HUES64 (cell line): Measurements from ENCODE around the gene CHCT1.

ENCODE experiments used
- H3K27ac ChIP-seq: 2 replicates; pipeline ENCODE4 v1.7.0; 2013; ENCODE audit warnings: low read depth, low read length, inconsistent platforms
- H3K27me3 ChIP-seq: 2 replicates; pipeline ENCODE4 v1.6.1; 2013; ENCODE audit warnings: mild to moderate bottlenecking, low read length; ENCODE audit not compliant: insufficient read depth
- H3K36me3 ChIP-seq: 2 replicates; pipeline ENCODE4 v1.6.1; 2013; ENCODE audit warnings: mild to moderate bottlenecking, low read length; ENCODE audit not compliant: insufficient read depth
- H3K4me1 ChIP-seq: 2 replicates; pipeline ENCODE4 v1.6.1; 2013; ENCODE audit warnings: mild to moderate bottlenecking, low read length, moderate library complexity; ENCODE audit not compliant: insufficient read depth
- H3K4me3 ChIP-seq: 2 replicates; pipeline ENCODE4 v1.5.1; 2013; ENCODE audit warnings: mild to moderate bottlenecking, low read length, moderate library complexity
- H3K9ac ChIP-seq: 2 replicates; pipeline ENCODE4 v1.6.1; 2013; ENCODE audit warnings: mild to moderate bottlenecking, low read depth, low read length
- H3K9me3 ChIP-seq: 2 replicates; pipeline ENCODE4 v1.6.1; 2013; ENCODE audit warnings: low read depth, low read length; ENCODE audit not compliant: insufficient read depth
- WGBS: fragments of 150-250, 120-280 bp; methylation state at CpG from one replicate; pipeline ENCODE4 v1.1.7; 2013; ENCODE audit warnings: missing lambda C conversion rate; 5-methylcytosine and 5-hydroxymethylcytosine counted together

Gene CHCT1

DNA sequence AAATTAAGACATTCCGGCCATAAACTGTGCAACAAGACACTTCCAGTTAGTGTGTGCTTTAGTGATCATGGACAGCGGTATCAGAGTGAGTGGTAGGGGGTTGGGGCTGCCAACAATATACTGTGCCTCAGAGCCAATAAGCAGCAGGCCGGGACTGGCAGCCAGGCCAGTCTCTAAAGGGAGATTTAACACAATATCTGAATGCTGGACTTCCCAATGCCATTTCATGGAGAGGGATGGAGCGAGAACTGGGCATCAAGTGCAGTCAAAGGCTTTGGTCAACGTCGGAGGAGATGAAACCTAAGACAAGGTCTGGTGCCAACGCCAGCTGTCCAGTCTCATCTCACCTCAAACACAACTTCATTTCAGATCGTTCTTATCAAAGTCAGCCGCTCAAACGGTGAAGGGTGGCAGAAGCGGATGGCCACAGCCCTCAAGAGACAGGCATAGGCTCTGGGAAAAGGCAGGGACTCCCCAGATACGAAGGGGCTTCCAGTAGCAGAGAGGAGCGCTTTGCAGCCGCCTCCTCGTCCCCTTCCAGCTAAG lies 31.3 kb upstream of the CHCT1 start:
- H3K27me3 ChIP-seq: no peaks in the 10 kb centered on the region
- H3K4me3 ChIP-seq: peak overlapping the region; percentile 90
- peak overlapping the region; percentile 98; the same call in 1 of the 2 replicates for H3K27ac ChIP-seq
- peaks cover 44% of the 10 kb centered on the region for H3K4me1 ChIP-seq
- peak overlapping the region; percentile 83 for H3K9ac ChIP-seq
- H3K9me3 ChIP-seq: no peaks in the 10 kb centered on the region
- WGBS: 5% methylated on average over 15 of the region's 15 CpGs
- H3K36me3 ChIP-seq: no peaks in the 10 kb centered on the region

- peak overlapping the region; percentile 83 for H3K9ac ChIP-seq
- H3K9me3 ChIP-seq: no peaks in the 10 kb centered on the region
- no peaks in the 10 kb centered on the region for H3K27me3 ChIP-seq
- H3K36me3 ChIP-seq: no peaks in the 10 kb centered on the region
- H3K4me1 ChIP-seq: peaks cover 39% of the 10 kb centered on the region
- H3K4me3 ChIP-seq: peak overlapping the region; percentile 90
- H3K27ac ChIP-seq: peak overlapping the region; percentile 98
- WGBS: under 1% methylated on average over 35 of the region's 36 CpGs
Observed at GRCh38 chr17:60391471-60392041, 30.7 kb upstream of the CHCT1 start.

- Histone ChIP-seq H3K4me1 (peaks cover 32% of the 10 kb centered on the region), H3K36me3 (no peaks in the 10 kb centered on the region), H3K27ac (peak within 1 kb of the TSS; percentile 98), H3K4me3 (peak within 1 kb of the TSS; percentile 90), H3K27me3 (no peaks in the 10 kb centered on the region), H3K9me3 (no peaks in the 10 kb centered on the region), H3K9ac (peak within 1 kb of the TSS; percentile 94)
- WGBS: under 1% methylated on average over 68 of the region's 68 CpGs
Observed at GRCh38 chr17:60392042-60392844, 30.0 kb upstream of the CHCT1 start, which contains the start of gene USP32. TSS of gene USP32 (minus strand) at chr17:60392133. CDS start at chr17:60391939, 194 bp downstream.

DNA sequence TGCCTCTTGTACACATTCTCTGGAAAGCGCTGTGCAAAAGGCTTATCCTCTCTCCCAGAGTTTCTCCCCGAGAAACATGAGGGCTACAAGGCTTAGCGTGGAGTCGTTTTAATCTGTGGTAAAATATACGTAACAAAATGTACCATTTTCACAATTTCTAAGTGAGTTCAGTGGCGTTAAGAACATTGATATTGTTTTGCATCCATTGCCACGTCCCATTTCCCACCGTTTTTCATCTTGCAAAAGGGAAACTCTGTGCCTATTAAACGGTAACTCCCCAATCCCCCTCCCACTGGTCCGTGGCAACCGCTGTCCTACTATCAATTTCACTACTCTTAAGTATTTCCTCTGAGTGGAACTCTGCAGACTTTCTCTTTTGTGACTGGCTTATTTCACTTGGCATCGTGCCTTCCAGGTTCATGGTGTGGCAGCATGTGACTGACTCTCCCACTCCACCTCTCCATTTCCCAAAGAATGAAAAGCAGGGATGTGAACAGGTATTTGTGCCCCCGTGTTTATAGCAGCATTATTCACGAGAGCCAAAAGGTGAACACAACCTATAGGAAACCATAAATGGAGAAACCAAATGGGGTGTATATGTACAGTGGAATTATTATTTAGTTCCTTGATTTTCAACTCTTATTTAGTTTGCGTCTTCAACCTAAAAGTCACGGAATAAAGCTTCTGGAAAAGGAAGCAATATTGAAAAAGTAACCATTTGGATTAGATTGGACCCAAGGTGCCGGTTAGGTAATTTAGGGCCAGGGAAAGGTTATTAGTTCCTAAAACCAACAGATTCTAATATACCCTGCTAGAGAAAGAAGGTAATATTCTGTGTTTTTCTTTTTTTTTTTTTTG lies 29.2 kb upstream of the CHCT1 start:
- Histone ChIP-seq H3K27ac (peak overlapping the region; percentile 98), H3K9me3 (no peaks in the 10 kb centered on the region), H3K27me3 (no peaks in the 10 kb centered on the region), H3K36me3 (no peaks in the 10 kb centered on the region), H3K9ac (peak overlapping the region; percentile 94), H3K4me3 (peak overlapping the region; percentile 90), H3K4me1 (peaks cover 24% of the 10 kb centered on the region)
- 37% methylated on average over 15 of the region's 17 CpGs for WGBS

- Histone ChIP-seq H3K4me1 (peaks cover 14% of the 10 kb centered on the region), H3K27me3 (no peaks in the 10 kb centered on the region), H3K36me3 (no peaks in the 10 kb centered on the region), H3K9ac (no peak overlapping the region), H3K4me3 (no peak overlapping the region), H3K9me3 (no peaks in the 10 kb centered on the region), H3K27ac (no peak overlapping the region)
- 95% methylated on average over 17 of the region's 17 CpGs for WGBS
Observed at GRCh38 chr17:60393840-60394723, 28.2 kb upstream of the CHCT1 start.

DNA sequence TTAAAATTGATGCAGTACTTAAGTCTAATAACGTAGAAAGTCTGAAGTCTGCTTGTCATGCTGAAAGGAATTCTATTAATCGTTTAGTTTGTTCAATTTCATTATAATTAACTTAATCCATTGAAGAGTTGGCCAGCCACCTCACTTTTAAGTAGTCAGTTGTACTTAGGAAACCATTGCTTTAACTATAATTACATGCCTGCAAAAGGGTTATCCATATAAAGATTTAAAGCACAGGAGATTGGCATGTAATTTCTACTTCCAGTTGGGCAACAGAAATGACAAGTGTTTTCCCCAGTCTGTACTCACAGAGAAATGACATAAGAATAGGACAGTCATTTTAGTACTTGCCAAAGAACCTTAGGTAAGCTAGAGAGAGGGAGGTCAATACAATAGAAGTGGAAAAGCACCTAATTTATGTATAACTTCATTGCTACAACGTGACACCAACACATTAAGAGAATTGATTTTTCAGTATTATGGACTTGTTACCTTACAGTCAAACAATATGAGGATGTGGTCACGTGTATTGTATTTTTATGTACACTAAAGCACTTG lies 26.7 kb upstream of the CHCT1 start:
- Histone ChIP-seq H3K27ac (no peak overlapping the region), H3K27me3 (no peaks in the 10 kb centered on the region), H3K9me3 (no peaks in the 10 kb centered on the region), H3K4me1 (peaks cover 6% of the 10 kb centered on the region), H3K4me3 (no peak overlapping the region), H3K9ac (no peak overlapping the region), H3K36me3 (no peaks in the 10 kb centered on the region)
- 80% methylated on average over 1 of the region's 4 CpGs for WGBS

GRCh38 chr17:60396412-60396811 lies 25.9 kb upstream of the CHCT1 start:
- Histone ChIP-seq H3K9ac (no peak overlapping the region), H3K27ac (no peak overlapping the region), H3K4me1 (peaks cover 4% of the 10 kb centered on the region; the same call in 1 of the 2 replicates), H3K4me3 (no peak overlapping the region), H3K9me3 (no peaks in the 10 kb centered on the region), H3K27me3 (no peaks in the 10 kb centered on the region), H3K36me3 (no peaks in the 10 kb centered on the region)
- WGBS: 88% methylated on average over 2 of the region's 3 CpGs

- Histone ChIP-seq H3K36me3 (no peaks in the 10 kb centered on the region), H3K27ac (no peak overlapping the region), H3K9ac (no peak overlapping the region), H3K27me3 (no peaks in the 10 kb centered on the region), H3K4me1 (peaks cover under 1% of the 10 kb centered on the region; the same call in 1 of the 2 replicates), H3K9me3 (no peaks in the 10 kb centered on the region), H3K4me3 (no peak overlapping the region)
- WGBS: 95% methylated on average over 3 of the region's 3 CpGs
Observed at GRCh38 chr17:60398227-60398959, 23.9 kb upstream of the CHCT1 start.

DNA sequence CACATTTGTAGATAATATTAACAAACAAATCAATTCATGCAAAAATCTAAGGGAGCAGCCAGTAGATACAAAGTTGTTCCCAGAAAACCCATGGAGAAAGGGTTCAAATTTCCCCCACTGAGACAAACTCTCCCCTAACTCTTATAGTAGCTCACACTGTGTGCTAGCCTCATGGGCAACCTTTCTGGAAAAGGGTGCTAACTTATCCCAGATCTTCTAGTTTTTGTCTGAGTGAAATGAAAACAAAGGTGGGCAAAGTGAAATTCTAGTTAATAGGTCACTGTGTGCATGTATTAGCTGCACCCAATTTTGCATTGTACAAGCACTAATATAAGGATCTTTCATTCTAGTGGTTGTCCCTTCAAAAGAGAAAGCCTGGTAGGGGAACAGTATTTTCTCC lies 20.5 kb upstream of the CHCT1 start:
- Histone ChIP-seq H3K27ac (no peak overlapping the region), H3K27me3 (no peaks in the 10 kb centered on the region), H3K9ac (no peak overlapping the region), H3K36me3 (no peaks in the 10 kb centered on the region), H3K4me3 (no peak overlapping the region), H3K9me3 (no peaks in the 10 kb centered on the region), H3K4me1 (no peaks in the 10 kb centered on the region; the same call in 1 of the 2 replicates)

- no peaks in the 10 kb centered on the region; the same call in 1 of the 2 replicates for H3K4me1 ChIP-seq
- H3K9me3 ChIP-seq: no peaks in the 10 kb centered on the region
- 97% methylated on average over 2 of the region's 3 CpGs for WGBS
- H3K27ac ChIP-seq: no peak overlapping the region
- no peak overlapping the region for H3K9ac ChIP-seq
- H3K4me3 ChIP-seq: no peak overlapping the region
- no peaks in the 10 kb centered on the region for H3K36me3 ChIP-seq
- H3K27me3 ChIP-seq: no peaks in the 10 kb centered on the region
Observed at GRCh38 chr17:60403523-60403810, 18.8 kb upstream of the CHCT1 start.
